Measurements from ENCODE around the gene RALGAPA2.

GRCh38 chr20:20614391-20614790, 98.1 kb downstream of the RALGAPA2 start:
- TF ChIP-seq EZH2 (IDR thresholded peaks at IDR 0.05; ENCODE audit: insufficient read depth, poor library complexity, severe bottlenecking) (no peak), EZH2phosphoT487 (IDR thresholded peaks at IDR 0.05; ENCODE audit: insufficient read depth, low read depth) (no peak)

All from GM23248 (cell line).